ENCODE data around the gene CFAP52. TPM values are rescaled to one million over a fixed set of nuclear protein-coding genes. Genes with fewer than 3 reads are reported as not detected.

The CFAP52 gene
- total and polyA plus RNA-seq, 2 donors (not counting 3 experiments of a cell fraction or from before 2014, with no cell fraction given) = not detected

DNA sequence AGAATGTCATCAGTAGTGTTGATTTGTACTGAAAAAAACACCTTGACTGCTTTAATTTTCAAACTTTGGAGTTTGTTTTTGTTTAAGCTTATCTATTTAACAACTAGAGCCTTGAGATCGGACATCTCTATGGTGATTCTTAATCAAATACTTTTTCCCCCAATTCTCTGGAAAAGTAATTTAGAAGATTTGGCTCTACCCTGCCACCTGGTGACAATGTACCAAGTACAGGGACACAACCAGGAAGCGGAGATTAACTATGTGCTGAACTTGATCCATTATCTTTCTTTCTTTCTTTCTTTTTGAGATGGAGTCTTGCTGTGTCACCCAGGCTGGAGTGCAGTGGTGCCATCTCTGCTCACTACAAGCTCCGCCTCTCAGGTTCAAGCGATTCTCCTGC, 99.6 kb downstream of the CFAP52 start:
- Histone ChIP-seq H3K4me3 (replicated peaks in 1 of 3; ENCODE audit: insufficient read depth in 1 of 3, low read depth in 1 of 3, low read length in 3 of 3) (no peak overlapping the region), H4K20me1 (replicated peaks; ENCODE audit: control insufficient read depth, extremely low read depth, insufficient read depth, low read length) (no peaks in the 10 kb centered on the region), H3K36me3 (ENCODE audit: control insufficient read depth in 2 of 2, extremely low read depth in 1 of 2, insufficient read depth in 2 of 2, low read length in 2 of 2) (no peaks in the 10 kb centered on the region), H2AFZ (ENCODE audit: low read depth, low read length) (no peak overlapping the region), H3K4me1 (ENCODE audit: control insufficient read depth, extremely low read depth, insufficient read depth, low read length) (no peaks in the 10 kb centered on the region), H3K79me2 (ENCODE audit: control insufficient read depth, insufficient read depth, low read length) (no peaks in the 10 kb centered on the region), H3K27ac (ENCODE audit: insufficient read depth, low read depth, low read length) (no peak overlapping the region), H3K27me3 (ENCODE audit: control insufficient read depth in 2 of 2, insufficient read depth in 2 of 2, low read length in 2 of 2) (no peaks in the 10 kb centered on the region), H3K9me1 (replicated peaks; ENCODE audit: control insufficient read depth, extremely low read depth, insufficient read depth, low read length) (no peaks in the 10 kb centered on the region), H3K4me2 (ENCODE audit: insufficient read depth, low read length) (no peak overlapping the region), H3K9me3 (replicated peaks; ENCODE audit: control insufficient read depth, insufficient read depth, low read length) (no peaks in the 10 kb centered on the region), H3K9ac (replicated peaks; ENCODE audit: extremely low read depth, insufficient read depth, low read length) (no peak overlapping the region)
- no peak for FAIRE-seq
- DNase-seq (ENCODE audit: low read depth, low spot score) = no peak
- no peak for TF ChIP-seq POLR2AphosphoS5 (IDR thresholded peaks at IDR 0.05; ENCODE audit: insufficient read depth, low read depth, low read length)
- TF ChIP-seq, protein P1, sequence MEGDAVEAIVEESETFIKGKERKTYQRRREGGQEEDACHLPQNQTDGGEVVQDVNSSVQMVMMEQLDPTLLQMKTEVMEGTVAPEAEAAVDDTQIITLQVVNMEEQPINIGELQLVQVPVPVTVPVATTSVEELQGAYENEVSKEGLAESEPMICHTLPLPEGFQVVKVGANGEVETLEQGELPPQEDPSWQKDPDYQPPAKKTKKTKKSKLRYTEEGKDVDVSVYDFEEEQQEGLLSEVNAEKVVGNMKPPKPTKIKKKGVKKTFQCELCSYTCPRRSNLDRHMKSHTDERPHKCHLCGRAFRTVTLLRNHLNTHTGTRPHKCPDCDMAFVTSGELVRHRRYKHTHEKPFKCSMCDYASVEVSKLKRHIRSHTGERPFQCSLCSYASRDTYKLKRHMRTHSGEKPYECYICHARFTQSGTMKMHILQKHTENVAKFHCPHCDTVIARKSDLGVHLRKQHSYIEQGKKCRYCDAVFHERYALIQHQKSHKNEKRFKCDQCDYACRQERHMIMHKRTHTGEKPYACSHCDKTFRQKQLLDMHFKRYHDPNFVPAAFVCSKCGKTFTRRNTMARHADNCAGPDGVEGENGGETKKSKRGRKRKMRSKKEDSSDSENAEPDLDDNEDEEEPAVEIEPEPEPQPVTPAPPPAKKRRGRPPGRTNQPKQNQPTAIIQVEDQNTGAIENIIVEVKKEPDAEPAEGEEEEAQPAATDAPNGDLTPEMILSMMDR (IDR thresholded peaks at IDR 0.05; ENCODE audit: extremely low read depth in 1 of 2, insufficient read depth in 1 of 2, low read depth in 1 of 2, low read length in 2 of 2) = no peak
- TF ChIP-seq POLR2A (IDR thresholded peaks at IDR 0.05; ENCODE audit: low read depth, low read length) = no peak
- no peak for TF ChIP-seq GATA2 (IDR thresholded peaks at IDR 0.05; ENCODE audit: insufficient read depth, insufficient read length, low read depth, low read length)
- TF ChIP-seq FOS (IDR thresholded peaks at IDR 0.05; ENCODE audit: borderline replicate concordance, insufficient read depth, low read length) = no peak
- TF ChIP-seq MYC (IDR thresholded peaks at IDR 0.05; ENCODE audit: low read depth, low read length) = no peak
- TF ChIP-seq, protein P2, sequence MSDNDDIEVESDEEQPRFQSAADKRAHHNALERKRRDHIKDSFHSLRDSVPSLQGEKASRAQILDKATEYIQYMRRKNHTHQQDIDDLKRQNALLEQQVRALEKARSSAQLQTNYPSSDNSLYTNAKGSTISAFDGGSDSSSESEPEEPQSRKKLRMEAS (IDR thresholded peaks at IDR 0.05; ENCODE audit: insufficient read depth, insufficient read length) = no peak
- intact Hi-C loops (cut with micrococcal nuclease) = no loop called here
- ChIA-PET POLR2A (no interaction called here), CTCF (no interaction called here)
- dilution Hi-C loops (cut with MboI; ENCODE audit: extremely low pct_ligation_motif_present, low sequenced_read_pairs) = no loop called here
- no TSS peak for BruUV-seq (replicated peaks)

Measured in endothelial cell of umbilical vein (primary cell).